K562 (cell line): ENCODE data around the gene SUPT5H. TPM values are rescaled to one million over a fixed set of nuclear protein-coding genes. Genes with fewer than 3 reads are reported as not detected.

ENCODE experiments used
- BCL6 ChIP-seq: fragments of 250-450 bp; sonication (Bioruptor Pico); IDR thresholded peaks from 2 replicates; pipeline ENCODE4 v1.4.0; 2020
- CAMTA2 ChIP-seq: fragments of 250-450 bp; sonication (Bioruptor Pico); conservative IDR thresholded peaks from 2 replicates; pipeline ENCODE4 v1.5.1; 2022
- CBFB ChIP-seq: sonication (generic); formaldehyde crosslinking; IDR thresholded peaks from 2 replicates; pipeline ENCODE4 v1.4.0; 2020; ENCODE audit warnings: mild to moderate bottlenecking, missing genetic modification reagents
- CREM ChIP-seq: IDR thresholded peaks from 2 replicates; pipeline ENCODE4 v1.6.1; 2014; ENCODE audit warnings: antibody characterized with exemption, low read depth
- CSDE1 ChIP-seq, 2 experiments: fragments of 450-650 bp; IDR thresholded peaks; 2 replicates each; pipeline ENCODE4 v1.6.1; 2016; ENCODE audit warnings: mild to moderate bottlenecking in 1 of 2
- E2F3 ChIP-seq: fragments of 250-450 bp; sonication (Bioruptor Pico); IDR thresholded peaks from 2 replicates; pipeline ENCODE4 v1.4.0; 2020; ENCODE audit warnings: mild to moderate bottlenecking
- FOXA1 ChIP-seq: fragments of 450-650 bp; IDR thresholded peaks from 2 replicates; pipeline ENCODE4 v1.6.1; 2016; ENCODE audit warnings: mild to moderate bottlenecking, borderline replicate concordance
- KDM1A ChIP-seq, 2 experiments: fragments of 450-650 bp; IDR thresholded peaks; 2 replicates each; pipeline ENCODE4 v1.6.1; 2016; ENCODE audit warnings: mild to moderate bottlenecking in 2 of 2
- MCM3 ChIP-seq: fragments of 450-650 bp; IDR thresholded peaks from 2 replicates; pipeline ENCODE4 v1.6.1; 2016
- MYC ChIP-seq, 2 experiments: fragments of 250-450 bp in 1 of 2; sonication (Bioruptor Pico) in 1 of 2; IDR thresholded peaks; 2 replicates each; pipeline versions ENCODE4 v1.5.1 to v1.6.1; 2012 to 2021; ENCODE audit warnings: low read depth in 2 of 2, borderline replicate concordance in 1 of 2, improper control_type of control experiment in 1 of 2, low read length in 1 of 2, mild to moderate bottlenecking in 1 of 2, moderate library complexity in 1 of 2
- PRDM10 ChIP-seq: fragments of 450-650 bp; IDR thresholded peaks from 2 replicates; pipeline ENCODE4 v1.6.1; 2018; ENCODE audit not compliant: partially characterized antibody
- SMAD3 ChIP-seq: fragments of 450-650 bp; formaldehyde crosslinking; conservative IDR thresholded peaks from 2 replicates; pipeline ENCODE4 v1.4.0; 2020; ENCODE audit warnings: mild to moderate bottlenecking
- SOX6 ChIP-seq: fragments of 450-650 bp; IDR thresholded peaks from 2 replicates; pipeline ENCODE4 v1.6.1; 2014; ENCODE audit warnings: mild to moderate bottlenecking
- TAF9B ChIP-seq: fragments of 450-650 bp; IDR thresholded peaks from 2 replicates; pipeline ENCODE4 v1.6.1; 2018; ENCODE audit warnings: mild to moderate bottlenecking; ENCODE audit not compliant: partially characterized antibody
- ZNF224 ChIP-seq: sonication (generic); formaldehyde crosslinking; IDR thresholded peaks from 2 replicates; pipeline ENCODE4 v1.8.0; 2022; ENCODE audit warnings: mild to moderate bottlenecking, missing genetic modification reagents
- ZNF263 ChIP-seq: sonication (generic); formaldehyde crosslinking; IDR thresholded peaks from 2 replicates; pipeline ENCODE4 v1.8.0; 2022; ENCODE audit warnings: mild to moderate bottlenecking, missing genetic modification reagents, borderline replicate concordance
- ZNF395 ChIP-seq: fragments of 200-800 bp; sonication (Bioruptor generic); IDR thresholded peaks from 2 replicates; pipeline ENCODE4 v1.6.1; 2017; ENCODE audit warnings: missing genetic modification characterization, missing compliant biosample characterization
- polyA plus RNA-seq, 8 experiments: library from polyadenylated mRNA; depleted of rRNA in 4 of 8; stranded (reverse) in 5 of 8; unstranded in 3 of 8; fragments of >200 nt; fragmentation: Nextera tagmentation in 2 of 8; fragmentation: Illumina TruSeq in 1 of 8; extraction: Ambion mirVana in 2 of 8; extraction: Trizol in 1 of 8; gene quantifications; 2 replicates each; pipeline versions ENCODE4 v1.2.1 to v1.2.3, GENCODE V29; 2011 to 2014; ENCODE audit warnings: inconsistent platforms in 1 of 8, missing spikeins in 1 of 8
- total RNA-seq, 7 experiments: library from RNA; depleted of rRNA in 6 of 7; stranded (reverse); fragments of >200 nt in 6 of 7; fragmentation: Illumina TruSeq in 2 of 7; extraction: Trizol in 2 of 7; gene quantifications; 2 replicates each; pipeline versions ENCODE4 v1.2.1 to v1.2.3, GENCODE V29; 2011 to 2021; ENCODE audit warnings: low replicate concordance in 1 of 7
- TF ChIP-seq, protein P1 (sequence below): sonication (generic); formaldehyde crosslinking; IDR thresholded peaks from 2 replicates; pipeline ENCODE4 v1.8.1; 2023; ENCODE audit warnings: mild to moderate bottlenecking, missing genetic modification reagents
- TF ChIP-seq, protein P2 (sequence below): fragments of 450-650 bp; formaldehyde crosslinking; IDR thresholded peaks from 2 replicates; pipeline ENCODE4 v1.4.0; 2022; ENCODE audit warnings: missing genetic modification characterization
- TF ChIP-seq, protein P3 (sequence below): fragments of 250-450 bp; sonication (Bioruptor Pico); IDR thresholded peaks from 2 replicates; pipeline ENCODE4 v1.8.0; 2021; ENCODE audit warnings: moderate library complexity, mild to moderate bottlenecking, inconsistent platforms

Gene SUPT5H
- total and polyA plus RNA-seq, 9 of the 15 experiments (the other 6 are each of a cell fraction or from before 2014, with no cell fraction given), result 13.3 to 85.9 (median 35.9) TPM

GRCh38 chr19:39410017-39410830 lies 35.2 kb upstream of the SUPT5H start (continued):
- TF ChIP-seq PRDM10, result peak; percentile 36
- TF ChIP-seq CBFB (CRISPR knock-in tag), result no peak
- peak; percentile 96 for TF ChIP-seq ZNF263 (CRISPR knock-in tag)
- no peak for TF ChIP-seq E2F3
- TF ChIP-seq, protein P1, sequence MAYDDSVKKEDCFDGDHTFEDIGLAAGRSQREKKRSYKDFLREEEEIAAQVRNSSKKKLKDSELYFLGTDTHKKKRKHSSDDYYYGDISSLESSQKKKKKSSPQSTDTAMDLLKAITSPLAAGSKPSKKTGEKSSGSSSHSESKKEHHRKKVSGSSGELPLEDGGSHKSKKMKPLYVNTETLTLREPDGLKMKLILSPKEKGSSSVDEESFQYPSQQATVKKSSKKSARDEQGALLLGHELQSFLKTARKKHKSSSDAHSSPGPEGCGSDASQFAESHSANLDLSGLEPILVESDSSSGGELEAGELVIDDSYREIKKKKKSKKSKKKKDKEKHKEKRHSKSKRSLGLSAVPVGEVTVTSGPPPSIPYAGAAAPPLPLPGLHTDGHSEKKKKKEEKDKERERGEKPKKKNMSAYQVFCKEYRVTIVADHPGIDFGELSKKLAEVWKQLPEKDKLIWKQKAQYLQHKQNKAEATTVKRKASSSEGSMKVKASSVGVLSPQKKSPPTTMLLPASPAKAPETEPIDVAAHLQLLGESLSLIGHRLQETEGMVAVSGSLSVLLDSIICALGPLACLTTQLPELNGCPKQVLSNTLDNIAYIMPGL (CRISPR knock-in tag), result no peak
- TF ChIP-seq CREM, result 0 out of 2 replicates have a peak, but pooled peaks have one; percentile 13
- peak in 1 of 2 experiments; percentile 42; a peak in 2 of 4 replicates for TF ChIP-seq KDM1A (IDR thresholded peaks at IDR 0.05)
- TF ChIP-seq, protein P2, sequence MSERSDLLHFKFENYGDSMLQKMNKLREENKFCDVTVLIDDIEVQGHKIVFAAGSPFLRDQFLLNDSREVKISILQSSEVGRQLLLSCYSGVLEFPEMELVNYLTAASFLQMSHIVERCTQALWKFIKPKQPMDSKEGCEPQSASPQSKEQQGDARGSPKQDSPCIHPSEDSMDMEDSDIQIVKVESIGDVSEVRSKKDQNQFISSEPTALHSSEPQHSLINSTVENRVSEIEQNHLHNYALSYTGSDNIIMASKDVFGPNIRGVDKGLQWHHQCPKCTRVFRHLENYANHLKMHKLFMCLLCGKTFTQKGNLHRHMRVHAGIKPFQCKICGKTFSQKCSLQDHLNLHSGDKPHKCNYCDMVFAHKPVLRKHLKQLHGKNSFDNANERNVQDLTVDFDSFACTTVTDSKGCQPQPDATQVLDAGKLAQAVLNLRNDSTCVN, result peak; percentile 95
- TF ChIP-seq BCL6 (CRISPR knock-in tag), result no peak
- no peak for TF ChIP-seq MCM3
- TF ChIP-seq SMAD3 (CRISPR knock-in tag), result no peak
- no peak for TF ChIP-seq FOXA1
- no peak; the same call in 1 of the 2 replicates for TF ChIP-seq CAMTA2 (CRISPR knock-in tag)
- no peak for TF ChIP-seq ZNF224 (CRISPR knock-in tag)
- TF ChIP-seq, protein P3, sequence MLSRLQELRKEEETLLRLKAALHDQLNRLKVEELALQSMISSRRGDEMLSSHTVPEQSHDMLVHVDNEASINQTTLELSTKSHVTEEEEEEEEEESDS (CRISPR knock-in tag), result no peak
- 0 out of 4 replicates have a peak, but pooled peaks of 1 of the 2 experiments have one; percentile 49 for TF ChIP-seq CSDE1 (IDR thresholded peaks at IDR 0.05)
- TF ChIP-seq MYC (IDR thresholded peaks at IDR 0.05; ENCODE audit: low read depth, low read length), result no peak
- TF ChIP-seq MYC (CRISPR knock-in tag; IDR thresholded peaks at IDR 0.05; ENCODE audit: borderline replicate concordance, low read depth), result no peak
- no peak for TF ChIP-seq TAF9B
- peak; percentile 71 for TF ChIP-seq ZNF395 (CRISPR knock-in tag)
- no peak for TF ChIP-seq SOX6
